GM12878 (cell line): ENCODE data around the gene TM4SF4. TPM values are rescaled to one million over a fixed set of nuclear protein-coding genes. Genes with fewer than 3 reads are reported as not detected.

ENCODE experiments used
- CBX3 ChIP-seq: fragments of 200-600 bp; sonication (generic); IDR thresholded peaks from 2 replicates; pipeline ENCODE4 v1.6.1; 2016; ENCODE audit warnings: low read depth, borderline replicate concordance
- EGR1 ChIP-seq, 2 experiments: IDR thresholded peaks; 1 replicate in 1 of 2; 2 replicates in 1 of 2; pipeline ENCODE4 v1.6.1; 2011 to 2012; ENCODE audit warnings: low read depth in 2 of 2, low read length in 2 of 2, borderline replicate concordance in 1 of 2, mild to moderate bottlenecking in 1 of 2, moderate library complexity in 1 of 2
- FOXM1 ChIP-seq: IDR thresholded peaks from 2 replicates; pipeline ENCODE4 v1.6.1; 2012; ENCODE audit warnings: low read depth, mild to moderate bottlenecking, inconsistent platforms, low read length, moderate library complexity
- GABPA ChIP-seq: IDR thresholded peaks from 2 replicates; pipeline ENCODE4 v1.6.1; 2014; ENCODE audit warnings: antibody characterized with exemption, low read depth, mild to moderate bottlenecking, inconsistent platforms
- HDAC2 ChIP-seq: fragments of 200-600 bp; sonication (generic); IDR thresholded peaks from 2 replicates; pipeline ENCODE4 v1.6.1; 2017
- MEF2A ChIP-seq: IDR thresholded peaks from 2 replicates; pipeline ENCODE4 v1.6.1; 2011; ENCODE audit warnings: low read depth, mild to moderate bottlenecking, low read length, moderate library complexity; ENCODE audit not compliant: insufficient read depth
- NR2C2 ChIP-seq: IDR thresholded peaks from 2 replicates; pipeline ENCODE4 v1.6.1; 2011; ENCODE audit warnings: borderline replicate concordance, low read depth; ENCODE audit not compliant: control insufficient read depth, insufficient read length
- NRF1 ChIP-seq: conservative IDR thresholded peaks from 2 replicates; pipeline ENCODE4 v1.6.1; 2011; ENCODE audit warnings: mild to moderate bottlenecking, low read depth, low read length, improper control_type of control experiment
- RB1 ChIP-seq: fragments of 450-650 bp; formaldehyde crosslinking; IDR thresholded peaks from 2 replicates; pipeline ENCODE4 v1.6.1; 2017; ENCODE audit warnings: mild to moderate bottlenecking, borderline replicate concordance
- RUNX3 ChIP-seq: IDR thresholded peaks from 2 replicates; pipeline ENCODE4 v1.6.1; 2012; ENCODE audit warnings: low read length, inconsistent platforms
- SPI1 ChIP-seq: IDR thresholded peaks from 2 replicates; pipeline ENCODE4 v1.6.1; 2011; ENCODE audit warnings: low read depth, mild to moderate bottlenecking, low read length, moderate library complexity, borderline replicate concordance; ENCODE audit not compliant: insufficient read depth
- SRF ChIP-seq, 2 experiments: IDR thresholded peaks; 2 replicates each; pipeline ENCODE4 v1.6.1; 2011; ENCODE audit warnings: low read depth in 2 of 2, low read length in 2 of 2, mild to moderate bottlenecking in 1 of 2, moderate library complexity in 1 of 2
- TCF12 ChIP-seq: IDR thresholded peaks from 2 replicates; pipeline ENCODE4 v1.6.1; 2011; ENCODE audit warnings: low read depth, mild to moderate bottlenecking, low read length
- ZBED1 ChIP-seq: IDR thresholded peaks from 2 replicates; pipeline ENCODE4 v1.6.1; 2016; ENCODE audit warnings: borderline replicate concordance
- ZNF217 ChIP-seq: fragments of 450-650 bp; IDR thresholded peaks from 2 replicates; pipeline ENCODE4 v1.6.1; 2017; ENCODE audit warnings: antibody characterized with exemption, mild to moderate bottlenecking
- ZNF274 ChIP-seq: IDR thresholded peaks from one replicate; pipeline ENCODE4 v1.8.0; 2011; ENCODE audit not compliant: insufficient read length, insufficient read depth
- polyA plus RNA-seq, 11 experiments: library from polyadenylated mRNA; depleted of rRNA in 4 of 11; unstranded in 6 of 11; stranded (reverse) in 5 of 11; fragments of >200 nt; fragmentation: Nextera tagmentation in 4 of 11; fragmentation: Illumina TruSeq in 1 of 11; extraction: Ambion mirVana in 4 of 11; extraction: Trizol in 1 of 11; gene quantifications; 1 replicate in 1 of 11; 2 replicates in 10 of 11; pipeline versions ENCODE4 v1.2.1 to v1.2.3, GENCODE V29; 2011 to 2016; ENCODE audit warnings: inconsistent platforms in 2 of 11, missing spikeins in 2 of 11, low read depth in 1 of 11
- total RNA-seq, 4 experiments: library from RNA; depleted of rRNA in 3 of 4; stranded (reverse); fragments of >200 nt in 3 of 4; fragmentation: Illumina TruSeq in 1 of 4; extraction: Trizol in 1 of 4; gene quantifications; 2 replicates each; pipeline versions ENCODE4 v1.2.1 to v1.2.3, GENCODE V29; 2013 to 2021
- TF ChIP-seq, protein P1 (sequence below): IDR thresholded peaks from 2 replicates; pipeline ENCODE4 v1.6.1; 2012; ENCODE audit warnings: improper control_type of control experiment, low read depth, low read length; ENCODE audit not compliant: insufficient replicate concordance
- TF ChIP-seq, protein P2 (sequence below): fragments of 450-650 bp; IDR thresholded peaks from 2 replicates; pipeline ENCODE4 v1.6.1; 2017; ENCODE audit warnings: mild to moderate bottlenecking, moderate library complexity
- TF ChIP-seq, protein P3 (sequence below): IDR thresholded peaks from 2 replicates; pipeline ENCODE4 v1.6.1; 2012; ENCODE audit warnings: low read length, inconsistent platforms

Gene TM4SF4
- total and polyA plus RNA-seq, 10 of the 15 experiments (the other 5 are each of a cell fraction or from before 2014, with no cell fraction given) = 0.06 to 1.3 TPM; not detected in 8

DNA sequence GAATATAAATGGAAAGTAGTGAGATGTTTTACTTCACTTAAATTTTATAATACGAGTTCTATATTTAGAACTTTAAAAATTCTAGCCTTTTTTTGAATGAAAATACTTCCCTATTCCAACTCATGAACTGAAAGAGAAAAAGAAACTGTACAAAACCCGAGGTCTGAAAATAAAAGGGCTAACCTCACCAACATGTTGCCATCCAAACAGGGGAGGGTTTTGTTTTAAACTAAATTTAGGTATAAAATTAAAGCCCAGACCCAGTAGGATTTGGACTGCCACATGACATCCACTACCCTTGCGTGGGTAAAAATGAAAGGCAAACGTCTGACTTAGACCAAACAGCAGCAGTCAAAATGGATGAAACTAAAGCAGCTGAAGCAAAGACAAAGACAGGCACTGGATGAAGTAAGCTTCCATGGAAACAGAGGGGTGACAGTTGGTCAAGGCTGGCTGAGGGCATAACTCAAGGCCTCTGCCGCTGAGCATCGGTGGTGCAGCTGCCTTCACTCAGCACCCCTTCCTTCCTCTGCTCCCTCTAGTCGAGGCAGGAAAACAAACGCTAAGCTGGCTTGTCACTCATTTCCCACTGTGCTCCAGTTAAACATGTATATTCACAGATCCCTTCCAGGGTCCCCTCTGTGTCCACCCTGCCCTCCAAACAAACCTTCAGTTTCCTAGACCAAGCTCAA, 58.1 kb downstream of the TM4SF4 start (continued):
- TF ChIP-seq ZNF274 = no peak
- no peak for TF ChIP-seq CBX3
- TF ChIP-seq, protein P1, sequence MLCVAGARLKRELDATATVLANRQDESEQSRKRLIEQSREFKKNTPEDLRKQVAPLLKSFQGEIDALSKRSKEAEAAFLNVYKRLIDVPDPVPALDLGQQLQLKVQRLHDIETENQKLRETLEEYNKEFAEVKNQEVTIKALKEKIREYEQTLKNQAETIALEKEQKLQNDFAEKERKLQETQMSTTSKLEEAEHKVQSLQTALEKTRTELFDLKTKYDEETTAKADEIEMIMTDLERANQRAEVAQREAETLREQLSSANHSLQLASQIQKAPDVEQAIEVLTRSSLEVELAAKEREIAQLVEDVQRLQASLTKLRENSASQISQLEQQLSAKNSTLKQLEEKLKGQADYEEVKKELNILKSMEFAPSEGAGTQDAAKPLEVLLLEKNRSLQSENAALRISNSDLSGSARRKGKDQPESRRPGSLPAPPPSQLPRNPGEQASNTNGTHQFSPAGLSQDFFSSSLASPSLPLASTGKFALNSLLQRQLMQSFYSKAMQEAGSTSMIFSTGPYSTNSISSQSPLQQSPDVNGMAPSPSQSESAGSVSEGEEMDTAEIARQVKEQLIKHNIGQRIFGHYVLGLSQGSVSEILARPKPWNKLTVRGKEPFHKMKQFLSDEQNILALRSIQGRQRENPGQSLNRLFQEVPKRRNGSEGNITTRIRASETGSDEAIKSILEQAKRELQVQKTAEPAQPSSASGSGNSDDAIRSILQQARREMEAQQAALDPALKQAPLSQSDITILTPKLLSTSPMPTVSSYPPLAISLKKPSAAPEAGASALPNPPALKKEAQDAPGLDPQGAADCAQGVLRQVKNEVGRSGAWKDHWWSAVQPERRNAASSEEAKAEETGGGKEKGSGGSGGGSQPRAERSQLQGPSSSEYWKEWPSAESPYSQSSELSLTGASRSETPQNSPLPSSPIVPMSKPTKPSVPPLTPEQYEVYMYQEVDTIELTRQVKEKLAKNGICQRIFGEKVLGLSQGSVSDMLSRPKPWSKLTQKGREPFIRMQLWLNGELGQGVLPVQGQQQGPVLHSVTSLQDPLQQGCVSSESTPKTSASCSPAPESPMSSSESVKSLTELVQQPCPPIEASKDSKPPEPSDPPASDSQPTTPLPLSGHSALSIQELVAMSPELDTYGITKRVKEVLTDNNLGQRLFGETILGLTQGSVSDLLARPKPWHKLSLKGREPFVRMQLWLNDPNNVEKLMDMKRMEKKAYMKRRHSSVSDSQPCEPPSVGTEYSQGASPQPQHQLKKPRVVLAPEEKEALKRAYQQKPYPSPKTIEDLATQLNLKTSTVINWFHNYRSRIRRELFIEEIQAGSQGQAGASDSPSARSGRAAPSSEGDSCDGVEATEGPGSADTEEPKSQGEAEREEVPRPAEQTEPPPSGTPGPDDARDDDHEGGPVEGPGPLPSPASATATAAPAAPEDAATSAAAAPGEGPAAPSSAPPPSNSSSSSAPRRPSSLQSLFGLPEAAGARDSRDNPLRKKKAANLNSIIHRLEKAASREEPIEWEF = no peak
- no peak for TF ChIP-seq RB1
- no peak for TF ChIP-seq GABPA
- TF ChIP-seq HDAC2 = no peak
- no peak for TF ChIP-seq EGR1 (IDR thresholded peaks at IDR 0.05; ENCODE audit: borderline replicate concordance in 1 of 2, low read depth in 2 of 2, low read length in 2 of 2)
- TF ChIP-seq TCF12 = no peak
- no peak for TF ChIP-seq FOXM1
- no peak for TF ChIP-seq ZBED1
- no peak for TF ChIP-seq NRF1
- TF ChIP-seq, protein P2, sequence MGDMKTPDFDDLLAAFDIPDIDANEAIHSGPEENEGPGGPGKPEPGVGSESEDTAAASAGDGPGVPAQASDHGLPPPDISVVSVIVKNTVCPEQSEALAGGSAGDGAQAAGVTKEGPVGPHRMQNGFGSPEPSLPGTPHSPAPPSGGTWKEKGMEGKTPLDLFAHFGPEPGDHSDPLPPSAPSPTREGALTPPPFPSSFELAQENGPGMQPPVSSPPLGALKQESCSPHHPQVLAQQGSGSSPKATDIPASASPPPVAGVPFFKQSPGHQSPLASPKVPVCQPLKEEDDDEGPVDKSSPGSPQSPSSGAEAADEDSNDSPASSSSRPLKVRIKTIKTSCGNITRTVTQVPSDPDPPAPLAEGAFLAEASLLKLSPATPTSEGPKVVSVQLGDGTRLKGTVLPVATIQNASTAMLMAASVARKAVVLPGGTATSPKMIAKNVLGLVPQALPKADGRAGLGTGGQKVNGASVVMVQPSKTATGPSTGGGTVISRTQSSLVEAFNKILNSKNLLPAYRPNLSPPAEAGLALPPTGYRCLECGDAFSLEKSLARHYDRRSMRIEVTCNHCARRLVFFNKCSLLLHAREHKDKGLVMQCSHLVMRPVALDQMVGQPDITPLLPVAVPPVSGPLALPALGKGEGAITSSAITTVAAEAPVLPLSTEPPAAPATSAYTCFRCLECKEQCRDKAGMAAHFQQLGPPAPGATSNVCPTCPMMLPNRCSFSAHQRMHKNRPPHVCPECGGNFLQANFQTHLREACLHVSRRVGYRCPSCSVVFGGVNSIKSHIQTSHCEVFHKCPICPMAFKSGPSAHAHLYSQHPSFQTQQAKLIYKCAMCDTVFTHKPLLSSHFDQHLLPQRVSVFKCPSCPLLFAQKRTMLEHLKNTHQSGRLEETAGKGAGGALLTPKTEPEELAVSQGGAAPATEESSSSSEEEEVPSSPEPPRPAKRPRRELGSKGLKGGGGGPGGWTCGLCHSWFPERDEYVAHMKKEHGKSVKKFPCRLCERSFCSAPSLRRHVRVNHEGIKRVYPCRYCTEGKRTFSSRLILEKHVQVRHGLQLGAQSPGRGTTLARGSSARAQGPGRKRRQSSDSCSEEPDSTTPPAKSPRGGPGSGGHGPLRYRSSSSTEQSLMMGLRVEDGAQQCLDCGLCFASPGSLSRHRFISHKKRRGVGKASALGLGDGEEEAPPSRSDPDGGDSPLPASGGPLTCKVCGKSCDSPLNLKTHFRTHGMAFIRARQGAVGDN = peak; percentile 34; the same call in 1 of the 2 replicates
- TF ChIP-seq MEF2A = no peak
- no peak for TF ChIP-seq RUNX3
- TF ChIP-seq NR2C2 = no peak
- TF ChIP-seq ZNF217 = no peak
- TF ChIP-seq, protein P3, sequence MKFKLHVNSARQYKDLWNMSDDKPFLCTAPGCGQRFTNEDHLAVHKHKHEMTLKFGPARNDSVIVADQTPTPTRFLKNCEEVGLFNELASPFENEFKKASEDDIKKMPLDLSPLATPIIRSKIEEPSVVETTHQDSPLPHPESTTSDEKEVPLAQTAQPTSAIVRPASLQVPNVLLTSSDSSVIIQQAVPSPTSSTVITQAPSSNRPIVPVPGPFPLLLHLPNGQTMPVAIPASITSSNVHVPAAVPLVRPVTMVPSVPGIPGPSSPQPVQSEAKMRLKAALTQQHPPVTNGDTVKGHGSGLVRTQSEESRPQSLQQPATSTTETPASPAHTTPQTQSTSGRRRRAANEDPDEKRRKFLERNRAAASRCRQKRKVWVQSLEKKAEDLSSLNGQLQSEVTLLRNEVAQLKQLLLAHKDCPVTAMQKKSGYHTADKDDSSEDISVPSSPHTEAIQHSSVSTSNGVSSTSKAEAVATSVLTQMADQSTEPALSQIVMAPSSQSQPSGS = no peak
- TF ChIP-seq SPI1 = no peak
- TF ChIP-seq SRF (IDR thresholded peaks at IDR 0.05; ENCODE audit: low read depth in 2 of 2, low read length in 2 of 2) = no peak
